Nephron (organoid): ENCODE data around the gene RBM8A.

Experiments used
- H3K27ac Mint-ChIP-seq, 3 experiments: 2 replicates each; pipeline ENCODE4 v1.8.0; 2020; ENCODE audit warnings: mixed read lengths in 3 of 3, mild to moderate bottlenecking in 2 of 3, moderate library complexity in 1 of 3
- H3K27me3 Mint-ChIP-seq: 2 replicates; pipeline ENCODE4 v1.8.0; 2021; ENCODE audit warnings: low read depth, mild to moderate bottlenecking, moderate library complexity, mixed read lengths
- H3K36me3 Mint-ChIP-seq: 2 replicates; pipeline ENCODE4 v1.8.0; 2020; ENCODE audit warnings: low read depth, mixed read lengths
- H3K4me1 Mint-ChIP-seq: 2 replicates; pipeline ENCODE4 v1.8.0; 2020; ENCODE audit warnings: mixed read lengths
- H3K4me3 Mint-ChIP-seq, 3 experiments: 2 replicates each; pipeline ENCODE4 v1.8.0; 2020; ENCODE audit warnings: mild to moderate bottlenecking in 3 of 3, mixed read lengths in 3 of 3, moderate library complexity in 2 of 3
- H3K9me3 Mint-ChIP-seq: 2 replicates; pipeline ENCODE4 v1.8.0; 2020; ENCODE audit warnings: mixed read lengths
- CTCF ChIP-seq, 3 experiments: fragments of 200-600 bp; sonication (generic); IDR thresholded peaks; one replicate each; pipeline ENCODE4 v1.5.0; 2021; ENCODE audit warnings: antibody characterized with exemption in 3 of 3; ENCODE audit not compliant: unreplicated experiment in 3 of 3

Gene RBM8A

GRCh38 chr1:145953861-145954260 lies 26.6 kb upstream of the RBM8A start:
- TF ChIP-seq CTCF (IDR thresholded peaks at IDR 0.05; ENCODE audit: unreplicated experiment in 3 of 3) = no peak
- H3K27ac Mint-ChIP-seq = no peak overlapping the region
- peaks cover 34% of the 10 kb centered on the region for H3K4me1 Mint-ChIP-seq
- no peaks in the 10 kb centered on the region for H3K9me3 Mint-ChIP-seq
- peaks cover 5% of the 10 kb centered on the region for H3K27me3 Mint-ChIP-seq
- H3K4me3 Mint-ChIP-seq = peak overlapping the region in 1 of 3 experiments; percentile 90
- peaks cover 16% of the 10 kb centered on the region for H3K36me3 Mint-ChIP-seq

GRCh38 chr1:145952903-145953302 lies 25.6 kb upstream of the RBM8A start:
- Mint-ChIP-seq H3K27ac (no peak overlapping the region), H3K36me3 (peaks cover 16% of the 10 kb centered on the region), H3K9me3 (no peaks in the 10 kb centered on the region), H3K4me1 (peaks cover 27% of the 10 kb centered on the region), H3K27me3 (peaks cover under 1% of the 10 kb centered on the region), H3K4me3 (no peak overlapping the region)
- no peak for TF ChIP-seq CTCF (IDR thresholded peaks at IDR 0.05; ENCODE audit: unreplicated experiment in 3 of 3)

- Mint-ChIP-seq H3K4me3 (no peak overlapping the region), H3K27ac (no peak overlapping the region), H3K36me3 (peaks cover 23% of the 10 kb centered on the region), H3K27me3 (no peaks in the 10 kb centered on the region), H3K4me1 (peaks cover 26% of the 10 kb centered on the region), H3K9me3 (no peaks in the 10 kb centered on the region)
- TF ChIP-seq CTCF (IDR thresholded peaks at IDR 0.05; ENCODE audit: unreplicated experiment in 3 of 3) = no peak
Observed at GRCh38 chr1:145951526-145951925, 24.2 kb upstream of the RBM8A start.

- Mint-ChIP-seq H3K4me3 (no peak overlapping the region), H3K9me3 (no peaks in the 10 kb centered on the region), H3K27ac (peak overlapping the region in 1 of 3 experiments; percentile 7), H3K36me3 (peaks cover 29% of the 10 kb centered on the region), H3K27me3 (no peaks in the 10 kb centered on the region), H3K4me1 (peaks cover 7% of the 10 kb centered on the region)
- TF ChIP-seq CTCF (IDR thresholded peaks at IDR 0.05; ENCODE audit: unreplicated experiment in 3 of 3) = no peak
Observed at GRCh38 chr1:145949219-145949618, 21.9 kb upstream of the RBM8A start.

GRCh38 chr1:145947551-145947950 lies 20.3 kb upstream of the RBM8A start:
- Mint-ChIP-seq H3K9me3 (no peaks in the 10 kb centered on the region), H3K27me3 (no peaks in the 10 kb centered on the region), H3K4me1 (peaks cover 9% of the 10 kb centered on the region), H3K27ac (no peak overlapping the region), H3K36me3 (peaks cover 38% of the 10 kb centered on the region), H3K4me3 (no peak overlapping the region)
- TF ChIP-seq CTCF (IDR thresholded peaks at IDR 0.05; ENCODE audit: unreplicated experiment in 3 of 3) = no peak

GRCh38 chr1:145946477-145946986 lies 19.2 kb upstream of the RBM8A start:
- no peaks in the 10 kb centered on the region for H3K27me3 Mint-ChIP-seq
- H3K4me3 Mint-ChIP-seq = no peak overlapping the region
- no peaks in the 10 kb centered on the region for H3K9me3 Mint-ChIP-seq
- H3K27ac Mint-ChIP-seq = no peak overlapping the region
- H3K4me1 Mint-ChIP-seq = peaks cover 14% of the 10 kb centered on the region
- H3K36me3 Mint-ChIP-seq = peaks cover 43% of the 10 kb centered on the region
- TF ChIP-seq CTCF (IDR thresholded peaks at IDR 0.05; ENCODE audit: unreplicated experiment in 3 of 3) = no peak
